SK-N-SH (cell line): ENCODE measurements around the gene ADAMTS20.

Source experiments
- CTCF ChIP-seq: fragments of 200-600 bp; sonication (generic); IDR thresholded peaks from 2 replicates; pipeline ENCODE4 v1.6.1; 2017; ENCODE audit warnings: antibody characterized with exemption, mild to moderate bottlenecking, moderate library complexity
- EP300 ChIP-seq, 2 experiments: IDR thresholded peaks; 2 replicates each; pipeline versions ENCODE4 v1.4.0 to v1.6.1; 2012; ENCODE audit warnings: borderline replicate concordance in 1 of 2, low read depth in 1 of 2, low read length in 1 of 2
- EZH2phosphoT487 ChIP-seq: fragments of 200-600 bp; sonication (generic); IDR thresholded peaks from 2 replicates; pipeline ENCODE4 v1.6.1; 2017; ENCODE audit warnings: low read depth, mixed run types, mild to moderate bottlenecking, antibody characterized with exemption, moderate library complexity, borderline replicate concordance
- GATA2 ChIP-seq: sonication (generic); formaldehyde crosslinking; IDR thresholded peaks from 2 replicates; pipeline ENCODE4 v1.5.0; 2020; ENCODE audit warnings: mild to moderate bottlenecking, missing genetic modification reagents
- MAX ChIP-seq: IDR thresholded peaks from 2 replicates; pipeline ENCODE4 v1.4.0; 2012; ENCODE audit warnings: low read depth
- RCOR1 ChIP-seq: fragments of 150-350 bp; IDR thresholded peaks from 2 replicates; pipeline ENCODE4 v1.6.1; 2017; ENCODE audit warnings: antibody characterized with exemption, low read length
- RXRA ChIP-seq: IDR thresholded peaks from 2 replicates; pipeline ENCODE4 v1.4.0; 2012; ENCODE audit warnings: low read depth, mild to moderate bottlenecking, borderline replicate concordance
- SMC3 ChIP-seq: IDR thresholded peaks from 2 replicates; pipeline ENCODE4 v1.6.1; 2012; ENCODE audit warnings: low read depth, low read length, improper control_type of control experiment
- TAF1 ChIP-seq: IDR thresholded peaks from 2 replicates; pipeline ENCODE4 v1.6.1; 2012; ENCODE audit warnings: low read depth, mild to moderate bottlenecking, low read length, moderate library complexity, borderline replicate concordance
- TCF12 ChIP-seq: IDR thresholded peaks from 2 replicates; pipeline ENCODE4 v1.4.0; 2012
- USF1 ChIP-seq: IDR thresholded peaks from 2 replicates; pipeline ENCODE4 v1.4.0; 2012; ENCODE audit warnings: low read depth, borderline replicate concordance

DNA sequence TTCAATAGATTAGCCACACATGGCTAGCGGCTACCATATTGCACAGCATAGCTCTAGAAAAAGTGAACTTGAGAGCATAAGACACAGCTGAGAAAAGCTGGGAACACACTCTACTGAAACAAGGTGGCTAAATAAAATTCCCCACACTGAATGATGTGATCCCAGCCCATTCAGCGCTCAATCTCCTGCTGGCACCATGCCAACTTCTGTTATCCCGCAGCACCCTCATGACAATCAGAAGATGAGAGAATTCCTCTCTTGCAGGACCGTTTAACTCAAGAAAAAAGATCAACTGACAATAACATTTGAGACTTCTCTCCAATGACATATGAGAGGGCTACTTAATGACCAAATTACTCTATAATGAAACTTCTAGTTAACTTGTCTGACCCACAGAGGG, 115.4 kb downstream of the ADAMTS20 start:
- TF ChIP-seq CTCF = no peak
- TF ChIP-seq USF1 = no peak
- TF ChIP-seq EP300 (IDR thresholded peaks at IDR 0.05; ENCODE audit: borderline replicate concordance in 1 of 2, low read depth in 1 of 2, low read length in 1 of 2) = no peak
- no peak for TF ChIP-seq SMC3
- TF ChIP-seq TAF1 = no peak
- TF ChIP-seq RXRA = no peak
- TF ChIP-seq TCF12 = no peak
- TF ChIP-seq RCOR1 = no peak
- no peak for TF ChIP-seq GATA2 (CRISPR knock-in tag)
- TF ChIP-seq EZH2phosphoT487 = no peak
- no peak for TF ChIP-seq MAX
